DND-41 (cell line): ENCODE results near the gene SP100.
A peak's percentile ranks its signal among the peaks of the same experiment; 100 is the strongest.

Source experiments
- ATAC-seq: fragments of 200-7000 bp; cut with Tn5 transposase; 3 replicates; pipeline ENCODE4 v1.9.1; 2021; ENCODE audit warnings: low read depth; ENCODE audit not compliant: insufficient read depth
- DNase-seq: peaks from one replicate; pipeline ENCODE4 v3.0.0-alpha.2; 2020
- H2AFZ ChIP-seq: 2 replicates; pipeline ENCODE4 v1.6.0; 2012; ENCODE audit warnings: low read depth, low read length
- H3K27ac ChIP-seq: 2 replicates; pipeline ENCODE4 v1.5.1; 2012; ENCODE audit warnings: low read length, inconsistent platforms
- H3K27me3 ChIP-seq: fragments of 200-600 bp; sonication (generic); 2 replicates; pipeline ENCODE4 v1.6.0; 2012; ENCODE audit warnings: low read length, mild to moderate bottlenecking, inconsistent platforms; ENCODE audit not compliant: insufficient read depth, poor library complexity
- H3K36me3 ChIP-seq: 2 replicates; pipeline ENCODE4 v1.5.1; 2012; ENCODE audit warnings: low read length, inconsistent platforms; ENCODE audit not compliant: insufficient read depth
- H3K4me1 ChIP-seq: 2 replicates; pipeline ENCODE4 v1.5.1; 2012; ENCODE audit warnings: mild to moderate bottlenecking, low read length; ENCODE audit not compliant: insufficient read depth
- H3K4me2 ChIP-seq: 2 replicates; pipeline ENCODE4 v1.6.0; 2012; ENCODE audit warnings: mild to moderate bottlenecking, moderate library complexity, low read length, inconsistent platforms; ENCODE audit not compliant: insufficient read depth
- H3K4me3 ChIP-seq, 2 experiments: fragments of 200-600 bp in 1 of 2; shearing (Covaris generic) in 1 of 2; 2 replicates each; pipeline ENCODE4 v1.5.1; 2012 to 2016; ENCODE audit warnings: inconsistent platforms in 2 of 2, low read length in 2 of 2, mild to moderate bottlenecking in 2 of 2, low read depth in 1 of 2, moderate library complexity in 1 of 2
- H3K79me2 ChIP-seq: 2 replicates; pipeline ENCODE4 v1.6.0; 2012; ENCODE audit warnings: low read length, inconsistent platforms; ENCODE audit not compliant: insufficient read depth
- H3K9ac ChIP-seq: 2 replicates; pipeline ENCODE4 v1.6.0; 2012; ENCODE audit warnings: low read depth, mild to moderate bottlenecking, inconsistent platforms, low read length, moderate library complexity
- H3K9me3 ChIP-seq: 2 replicates; pipeline ENCODE4 v1.5.1; 2012; ENCODE audit warnings: low read length, moderate library complexity, mild to moderate bottlenecking, inconsistent platforms; ENCODE audit not compliant: insufficient read depth, severe bottlenecking
- H4K20me1 ChIP-seq: 2 replicates; pipeline ENCODE4 v1.6.0; 2012; ENCODE audit warnings: low read length; ENCODE audit not compliant: insufficient read depth
- CTCF ChIP-seq: IDR thresholded peaks from 2 replicates; pipeline ENCODE4 v1.5.1; 2012; ENCODE audit warnings: borderline replicate concordance, low read length, moderate library complexity, mild to moderate bottlenecking; ENCODE audit not compliant: poor library complexity, severe bottlenecking; ENCODE audit errors: extremely low read depth
- EZH2 ChIP-seq: IDR thresholded peaks from 3 replicates; pipeline ENCODE4 v1.6.1; 2012; ENCODE audit warnings: borderline replicate concordance, low read depth, mild to moderate bottlenecking, moderate library complexity, low read length, inconsistent platforms; ENCODE audit not compliant: severe bottlenecking

The SP100 gene

GRCh38 chr2:230589025-230589424 lies 173.0 kb downstream of the SP100 start:
- TF ChIP-seq EZH2 (no peak), CTCF (no peak)
- H3K4me2 ChIP-seq = no peak overlapping the region
- ATAC-seq (no peak), DNase-seq (no peak)
- H3K4me3 ChIP-seq = no peak overlapping the region
- no peaks in the 10 kb centered on the region for H4K20me1 ChIP-seq
- H3K27me3 ChIP-seq = no peaks in the 10 kb centered on the region
- H3K9me3 ChIP-seq = no peaks in the 10 kb centered on the region
- H2AFZ ChIP-seq = no peak overlapping the region
- peaks cover 26% of the 10 kb centered on the region for H3K4me1 ChIP-seq
- H3K36me3 ChIP-seq = no peaks in the 10 kb centered on the region
- no peak overlapping the region for H3K9ac ChIP-seq
- H3K79me2 ChIP-seq = no peaks in the 10 kb centered on the region
- no peak overlapping the region for H3K27ac ChIP-seq

GRCh38 chr2:230589497-230590015 lies 173.6 kb downstream of the SP100 start:
- DNase-seq = no peak
- H3K36me3 ChIP-seq = no peaks in the 10 kb centered on the region
- H3K27me3 ChIP-seq = no peaks in the 10 kb centered on the region
- H3K79me2 ChIP-seq = no peaks in the 10 kb centered on the region
- H3K27ac ChIP-seq = no peak overlapping the region
- H3K4me2 ChIP-seq = no peak overlapping the region
- no peak for ATAC-seq
- H3K4me1 ChIP-seq = peaks cover 28% of the 10 kb centered on the region
- no peaks in the 10 kb centered on the region for H4K20me1 ChIP-seq
- no peaks in the 10 kb centered on the region for H3K9me3 ChIP-seq
- H3K9ac ChIP-seq = no peak overlapping the region
- no peak overlapping the region for H2AFZ ChIP-seq
- H3K4me3 ChIP-seq = no peak overlapping the region
- TF ChIP-seq CTCF (no peak), EZH2 (no peak)

GRCh38 chr2:230590333-230590732 lies 174.3 kb downstream of the SP100 start:
- no peak overlapping the region for H2AFZ ChIP-seq
- no peak overlapping the region for H3K27ac ChIP-seq
- DNase-seq = no peak
- H3K36me3 ChIP-seq = no peaks in the 10 kb centered on the region
- no peaks in the 10 kb centered on the region for H3K79me2 ChIP-seq
- H3K9ac ChIP-seq = no peak overlapping the region
- H4K20me1 ChIP-seq = no peaks in the 10 kb centered on the region
- H3K4me2 ChIP-seq = no peak overlapping the region
- no peak for ATAC-seq
- H3K4me3 ChIP-seq = no peak overlapping the region
- peaks cover 28% of the 10 kb centered on the region for H3K4me1 ChIP-seq
- no peaks in the 10 kb centered on the region for H3K27me3 ChIP-seq
- no peak for TF ChIP-seq CTCF
- no peak for TF ChIP-seq EZH2
- no peaks in the 10 kb centered on the region for H3K9me3 ChIP-seq

GRCh38 chr2:230591850-230592249 lies 175.8 kb downstream of the SP100 start:
- Histone ChIP-seq H3K27me3 (no peaks in the 10 kb centered on the region), H3K9me3 (no peaks in the 10 kb centered on the region), H3K9ac (no peak overlapping the region), H4K20me1 (no peaks in the 10 kb centered on the region), H2AFZ (peak overlapping the region; percentile 9; the same call in 1 of the 2 replicates), H3K79me2 (no peaks in the 10 kb centered on the region), H3K36me3 (no peaks in the 10 kb centered on the region), H3K4me1 (peaks cover 28% of the 10 kb centered on the region), H3K27ac (peak overlapping the region; percentile 3), H3K4me2 (no peak overlapping the region), H3K4me3 (no peak overlapping the region)
- DNase-seq (peak; percentile 56), ATAC-seq (peak; percentile 77)
- no peak for TF ChIP-seq CTCF
